Measurements from ENCODE around the gene RAB3C.

The RAB3C gene

DNA sequence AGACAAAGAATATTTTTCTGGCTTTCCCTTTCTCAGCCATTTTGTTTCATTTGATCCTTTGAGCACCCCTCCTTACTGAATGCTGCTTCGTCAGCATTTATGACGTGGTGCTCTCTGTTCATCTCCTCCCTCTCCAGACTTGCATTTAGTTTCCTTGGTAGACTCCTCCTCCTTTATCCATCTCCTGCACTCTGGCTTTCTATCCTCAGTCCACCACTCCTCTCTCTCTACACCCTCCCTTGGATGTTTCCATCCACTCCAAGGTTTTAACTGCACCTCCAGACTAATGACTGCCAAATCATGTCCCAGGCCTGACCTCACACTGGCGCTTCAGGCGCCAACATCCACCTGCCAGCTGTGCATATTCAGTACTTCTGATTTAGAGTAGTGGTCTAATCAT lies 245.4 kb downstream of the RAB3C start:
- no peak for DNase-seq (ENCODE audit: extremely low read depth, low read depth)
- TF ChIP-seq, protein P1, sequence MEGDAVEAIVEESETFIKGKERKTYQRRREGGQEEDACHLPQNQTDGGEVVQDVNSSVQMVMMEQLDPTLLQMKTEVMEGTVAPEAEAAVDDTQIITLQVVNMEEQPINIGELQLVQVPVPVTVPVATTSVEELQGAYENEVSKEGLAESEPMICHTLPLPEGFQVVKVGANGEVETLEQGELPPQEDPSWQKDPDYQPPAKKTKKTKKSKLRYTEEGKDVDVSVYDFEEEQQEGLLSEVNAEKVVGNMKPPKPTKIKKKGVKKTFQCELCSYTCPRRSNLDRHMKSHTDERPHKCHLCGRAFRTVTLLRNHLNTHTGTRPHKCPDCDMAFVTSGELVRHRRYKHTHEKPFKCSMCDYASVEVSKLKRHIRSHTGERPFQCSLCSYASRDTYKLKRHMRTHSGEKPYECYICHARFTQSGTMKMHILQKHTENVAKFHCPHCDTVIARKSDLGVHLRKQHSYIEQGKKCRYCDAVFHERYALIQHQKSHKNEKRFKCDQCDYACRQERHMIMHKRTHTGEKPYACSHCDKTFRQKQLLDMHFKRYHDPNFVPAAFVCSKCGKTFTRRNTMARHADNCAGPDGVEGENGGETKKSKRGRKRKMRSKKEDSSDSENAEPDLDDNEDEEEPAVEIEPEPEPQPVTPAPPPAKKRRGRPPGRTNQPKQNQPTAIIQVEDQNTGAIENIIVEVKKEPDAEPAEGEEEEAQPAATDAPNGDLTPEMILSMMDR (IDR thresholded peaks at IDR 0.05; ENCODE audit: low read depth, low read length), result no peak

DNA sequence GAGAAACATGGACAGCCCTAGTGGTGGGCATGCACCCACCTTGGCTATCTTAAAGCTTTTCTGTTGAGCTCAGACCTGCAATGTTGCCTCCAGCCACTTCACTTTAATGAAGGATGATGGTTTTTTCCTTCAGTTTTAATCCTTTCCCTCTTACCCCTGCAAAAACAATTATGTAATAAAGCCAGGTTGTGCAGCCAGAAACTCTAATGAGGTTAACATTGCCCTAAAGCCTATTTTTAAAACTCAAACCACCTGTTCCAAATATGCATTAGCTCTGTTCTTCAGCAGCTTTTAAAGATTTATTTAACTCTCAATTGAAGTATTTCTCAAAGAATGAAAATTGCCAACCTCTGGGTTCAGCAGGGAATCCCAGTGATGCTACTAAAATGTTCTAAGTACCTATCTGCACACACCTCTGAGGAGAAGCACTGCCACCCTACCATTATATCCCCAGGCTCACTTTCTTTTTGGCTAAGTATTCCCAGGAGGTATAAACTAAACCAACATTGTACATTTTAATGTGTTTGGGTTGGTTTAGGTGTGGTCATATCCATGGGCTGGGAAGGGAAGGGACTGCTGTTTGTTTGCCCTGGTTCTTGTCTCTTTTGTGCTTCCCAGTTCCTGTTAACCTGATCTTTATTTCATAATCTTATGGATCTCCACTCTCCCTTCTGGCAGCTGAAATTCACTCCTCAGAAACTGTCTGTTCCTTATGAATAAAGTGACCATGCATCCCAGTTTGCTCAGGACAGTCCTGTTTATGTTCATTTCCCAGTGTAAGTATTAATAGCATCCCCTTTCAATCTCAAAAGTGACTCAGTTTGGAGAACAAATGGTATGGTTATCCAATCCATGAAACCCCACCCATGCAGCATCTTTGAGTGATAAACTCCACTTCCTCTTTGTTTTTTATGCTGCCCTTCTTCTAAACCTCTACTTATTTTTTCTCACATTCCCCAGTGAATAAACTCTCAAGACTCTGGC lies 251.7 kb downstream of the RAB3C start:
- TF ChIP-seq, protein P1 (IDR thresholded peaks at IDR 0.05; ENCODE audit: low read depth, low read length), result no peak
- no peak for DNase-seq (ENCODE audit: extremely low read depth, low read depth)

DNA sequence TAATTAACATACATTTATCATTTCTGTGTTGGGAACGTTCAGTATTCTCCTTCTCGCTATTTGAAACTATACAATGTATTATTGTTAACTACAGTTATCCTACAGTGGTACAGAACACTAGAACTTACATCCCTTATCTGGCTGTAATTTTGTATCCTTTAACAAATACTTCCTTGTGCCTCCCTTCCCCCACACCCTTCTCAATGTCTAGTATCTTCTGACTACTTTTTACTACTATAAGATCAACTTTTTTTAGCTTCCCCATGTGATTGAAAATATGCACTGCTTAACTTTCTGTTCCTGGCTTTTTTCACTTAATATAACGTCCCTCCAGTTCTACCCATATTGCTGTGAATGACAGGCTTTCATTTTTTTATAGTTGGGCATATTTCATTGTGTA lies 253.5 kb downstream of the RAB3C start:
- DNase-seq (ENCODE audit: extremely low read depth, low read depth), result no peak
- TF ChIP-seq, protein P1 (IDR thresholded peaks at IDR 0.05; ENCODE audit: low read depth, low read length), result no peak

DNA sequence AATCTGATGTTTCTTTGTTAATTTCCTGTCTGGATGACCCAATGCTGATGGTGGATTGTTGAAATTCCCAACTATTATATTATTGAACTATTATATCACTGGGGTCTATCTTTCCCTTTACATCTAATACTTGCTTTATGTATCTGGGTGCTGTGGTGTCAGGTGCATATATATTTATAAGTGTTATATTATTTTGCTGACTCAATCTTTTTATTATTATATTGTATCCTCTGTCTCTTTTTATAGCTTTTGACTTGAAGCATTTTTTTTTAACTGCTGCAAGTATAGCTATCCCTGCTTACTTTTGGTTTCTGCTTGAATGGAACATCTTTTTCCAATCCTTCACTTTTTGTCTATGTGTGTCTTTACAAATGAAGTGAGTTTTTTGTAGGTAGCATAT lies 255.9 kb downstream of the RAB3C start:
- DNase-seq (ENCODE audit: extremely low read depth, low read depth), result no peak
- TF ChIP-seq, protein P1 (IDR thresholded peaks at IDR 0.05; ENCODE audit: low read depth, low read length), result no peak

DNA sequence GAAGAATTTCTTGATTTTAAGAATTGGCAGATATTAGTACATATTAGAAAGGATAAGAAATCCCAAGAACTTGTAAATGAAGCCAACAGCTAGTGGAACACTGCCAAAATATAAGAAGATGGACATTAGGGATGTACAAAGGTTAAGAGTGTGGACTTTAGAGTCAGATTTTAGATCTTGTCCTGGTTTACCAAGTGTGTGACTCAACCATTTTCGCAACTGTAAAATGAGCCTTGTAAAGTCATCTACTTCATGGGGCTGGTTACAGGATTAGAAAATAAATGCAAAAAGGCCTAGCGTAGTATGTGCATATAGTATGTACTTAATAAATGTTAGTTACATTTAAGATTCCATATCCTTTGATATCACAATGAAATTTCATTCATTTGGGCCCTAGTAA lies 260.0 kb downstream of the RAB3C start:
- no peak for DNase-seq (ENCODE audit: extremely low read depth, low read depth)
- TF ChIP-seq, protein P1 (IDR thresholded peaks at IDR 0.05; ENCODE audit: low read depth, low read length), result no peak

DNA sequence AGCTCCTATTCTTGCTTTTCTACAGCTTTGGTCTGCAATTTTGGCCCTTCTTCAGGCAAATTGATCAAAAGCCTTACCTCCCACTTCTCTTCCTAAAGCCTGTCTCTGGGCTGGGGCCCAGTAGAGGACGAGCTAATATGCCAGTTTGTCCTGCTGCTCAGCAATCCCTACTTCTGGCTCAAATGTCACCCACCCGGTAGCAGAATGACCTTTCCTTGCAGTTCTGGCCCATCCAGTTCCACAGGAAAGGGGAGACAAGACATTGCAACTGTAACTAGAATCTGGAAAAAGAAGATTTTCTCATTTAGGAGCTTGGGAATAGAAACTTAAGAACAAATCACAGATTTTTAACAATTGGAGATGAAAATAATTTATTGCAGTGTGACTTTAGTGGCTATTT lies 261.5 kb downstream of the RAB3C start:
- no peak for DNase-seq (ENCODE audit: extremely low read depth, low read depth)
- TF ChIP-seq, protein P1 (IDR thresholded peaks at IDR 0.05; ENCODE audit: low read depth, low read length), result no peak

DNA sequence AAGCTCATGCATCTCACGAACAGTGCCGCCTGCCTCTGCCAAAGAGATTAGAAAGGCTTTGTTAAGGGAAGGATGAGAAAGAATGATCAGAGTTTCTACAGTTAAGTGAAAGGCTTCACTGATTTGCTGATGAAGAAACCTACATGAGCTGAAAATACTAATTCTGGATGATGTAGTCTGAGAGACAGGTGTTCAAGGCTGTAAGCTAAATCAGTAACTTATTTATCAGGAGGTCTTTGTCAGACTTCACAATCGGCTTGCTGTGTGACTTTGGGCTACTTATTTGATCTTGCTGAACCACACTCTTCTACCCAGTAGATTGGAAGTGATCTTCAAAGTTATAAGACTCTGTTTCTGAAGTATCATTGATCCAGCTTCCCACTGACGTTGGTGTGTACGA lies 264.2 kb downstream of the RAB3C start:
- TF ChIP-seq, protein P1 (IDR thresholded peaks at IDR 0.05; ENCODE audit: low read depth, low read length), result no peak
- no peak for DNase-seq (ENCODE audit: extremely low read depth, low read depth)

Data from AG09319 (cell line).